GM12892 (cell line): ENCODE measurements around the gene NUDT19.

ENCODE experiments used
- POLR2A ChIP-seq: IDR thresholded peaks from 2 replicates; pipeline ENCODE4 v1.6.1; 2011; ENCODE audit warnings: low read depth, low read length, control low read depth
- POLR2AphosphoS5 ChIP-seq: IDR thresholded peaks from 2 replicates; pipeline ENCODE4 v1.6.1; 2011; ENCODE audit warnings: low read depth, low read length, control low read depth

- TF ChIP-seq POLR2A (no peak), POLR2AphosphoS5 (no peak)
Measured at GRCh38 chr19:32751066-32751465, 59.4 kb downstream of the NUDT19 start.
